Gastrocnemius medialis (tissue), 4 donors: ENCODE data around the gene DMGDH. TPM values are rescaled to one million over a fixed set of nuclear protein-coding genes. Genes with fewer than 3 reads are reported as not detected.

Source experiments
- ATAC-seq, 2 donors: fragments of 150-250 bp; one replicate each; pipeline ENCODE4 v1.9.1; 2016
- DNase-seq, 2 donors: peaks; one replicate each; pipeline ENCODE4 v3.0.0-alpha.2; 2019
- H3K27ac ChIP-seq, 4 donors: fragments of 200-600 bp; sonication (generic); 1 replicate in 1 of 4; 2 replicates in 3 of 4; pipeline ENCODE4 v1.5.1; 2016 to 2018; ENCODE audit warnings: mild to moderate bottlenecking in 2 of 4, moderate library complexity in 1 of 4
- H3K27me3 ChIP-seq, 3 donors: fragments of 200-600 bp; sonication (generic) in 2 of 3; 1 replicate in 1 of 3; 2 replicates in 2 of 3; pipeline versions ENCODE4 v1.5.1 to v1.6.0; 2016 to 2019; ENCODE audit warnings: mild to moderate bottlenecking in 1 of 3, moderate library complexity in 1 of 3
- H3K36me3 ChIP-seq, 2 donors: fragments of 200-600 bp; sonication (generic) in 1 of 2; one replicate each; pipeline ENCODE4 v1.5.1; 2017 to 2018
- H3K4me1 ChIP-seq, 2 donors: fragments of 200-600 bp; sonication (generic) in 1 of 2; one replicate each; pipeline ENCODE4 v1.5.1; 2016 to 2017; ENCODE audit warnings: mild to moderate bottlenecking in 2 of 2
- H3K4me3 ChIP-seq, 4 donors: fragments of 200-600 bp; sonication (generic) in 3 of 4; 1 replicate in 1 of 4; 2 replicates in 3 of 4; pipeline ENCODE4 v1.5.1; 2016 to 2019; ENCODE audit warnings: mild to moderate bottlenecking in 2 of 4
- H3K9me3 ChIP-seq, 3 donors: fragments of 200-600 bp; sonication (generic) in 2 of 3; 1 replicate in 1 of 3; 2 replicates in 2 of 3; pipeline ENCODE4 v1.5.1; 2016 to 2019
- CTCF ChIP-seq, 5 experiments: fragments of 450-650 bp in 3 of 5; fragments of 200-600 bp in 2 of 5; sonication (generic) in 2 of 5; IDR thresholded peaks in 4 of 5; conservative IDR thresholded peaks in 1 of 5; 1 replicate in 4 of 5; 2 replicates in 1 of 5; pipeline ENCODE4 v1.5.1; 2016 to 2019; ENCODE audit warnings: antibody characterized with exemption in 5 of 5, mild to moderate bottlenecking in 3 of 5, moderate library complexity in 3 of 5
- POLR2A ChIP-seq, 2 donors: fragments of 450-650 bp; IDR thresholded peaks; one replicate each; pipeline ENCODE4 v1.6.1; 2017; ENCODE audit warnings: antibody characterized with exemption in 2 of 2, mild to moderate bottlenecking in 2 of 2, moderate library complexity in 2 of 2
- in situ Hi-C, 4 donors: fragments of 200-750 bp; cut with MboI; loops; one replicate each; pipeline versions ENCODE4 v1.15.0 to v1.8.0; 2017; ENCODE audit warnings: low sequenced_read_pairs in 4 of 4
- intact Hi-C: fragments of 100-400 bp; cut with DNase I; formaldehyde crosslinking; loops from one replicate; pipeline ENCODE4 v1.15.1; 2023; ENCODE audit warnings: low total_unique reads
- total RNA-seq, 4 donors: library from RNA; depleted of rRNA; stranded (reverse); fragments of >200 nt; gene quantifications; one replicate each; pipeline versions ENCODE4 v1.1.0 to v1.2.3, GENCODE V29; 2016

DMGDH gene
- total RNA-seq, 4 donors from 2014 or later: 0.15 to 1.8 (median 0.65) TPM

- no peak for DNase-seq
- Histone ChIP-seq H3K4me3 (no peak overlapping the region), H3K36me3 (no peaks in the 10 kb centered on the region), H3K4me1 (no peaks in the 10 kb centered on the region), H3K27me3 (no peaks in the 10 kb centered on the region), H3K27ac (no peak overlapping the region), H3K9me3 (no peaks in the 10 kb centered on the region)
- no peak for ATAC-seq
- intact Hi-C loops: no loop called here
- TF ChIP-seq POLR2A (IDR thresholded peaks at IDR 0.05): no peak
- TF ChIP-seq CTCF (IDR thresholded peaks at IDR 0.05 in 4 of 5, conservative IDR thresholded peaks at IDR 0.05 in 1 of 5): no peak
- in situ Hi-C loops: loop anchor here (25.0 kb wide), 1 partner anchor 457 kb away; no protein-coding TSS in a partner anchor
Observed at GRCh38 chr5:79005151-79005550, 64.3 kb downstream of the DMGDH start.

GRCh38 chr5:79002374-79002773, 67.1 kb downstream of the DMGDH start:
- intact Hi-C loops: no loop called here

GRCh38 chr5:79001471-79001870, 68.0 kb downstream of the DMGDH start:
- H3K36me3 ChIP-seq: no peaks in the 10 kb centered on the region
- no peaks in the 10 kb centered on the region for H3K9me3 ChIP-seq
- ATAC-seq: no peak
- H3K27ac ChIP-seq: no peak overlapping the region
- in situ Hi-C loops: loop anchor here (25.0 kb wide), 1 partner anchor 461 kb away; no protein-coding TSS in a partner anchor
- no peaks in the 10 kb centered on the region for H3K27me3 ChIP-seq
- no peaks in the 10 kb centered on the region for H3K4me1 ChIP-seq
- DNase-seq: no peak
- intact Hi-C loops: no loop called here
- H3K4me3 ChIP-seq: no peak overlapping the region
- TF ChIP-seq POLR2A (IDR thresholded peaks at IDR 0.05): no peak
- TF ChIP-seq CTCF (IDR thresholded peaks at IDR 0.05 in 4 of 5, conservative IDR thresholded peaks at IDR 0.05 in 1 of 5): no peak

More at GRCh38 chr5:79002374-79002773, 67.1 kb downstream of the DMGDH start:
- Histone ChIP-seq H3K9me3 (no peaks in the 10 kb centered on the region), H3K4me1 (no peaks in the 10 kb centered on the region), H3K36me3 (no peaks in the 10 kb centered on the region), H3K4me3 (no peak overlapping the region), H3K27ac (no peak overlapping the region), H3K27me3 (no peaks in the 10 kb centered on the region)
- TF ChIP-seq POLR2A (IDR thresholded peaks at IDR 0.05): no peak
- DNase-seq (no peak), ATAC-seq (no peak)
- in situ Hi-C loops: loop anchor here (25.0 kb wide), 1 partner anchor 460 kb away; no protein-coding TSS in a partner anchor

GRCh38 chr5:78997090-78997489, 72.4 kb downstream of the DMGDH start:
- in situ Hi-C loops (no loop called here), intact Hi-C loops (no loop called here)
- DNase-seq (no peak), ATAC-seq (no peak)
- H3K27ac ChIP-seq: no peak overlapping the region
- no peak for TF ChIP-seq CTCF (IDR thresholded peaks at IDR 0.05 in 4 of 5, conservative IDR thresholded peaks at IDR 0.05 in 1 of 5)
- TF ChIP-seq POLR2A (IDR thresholded peaks at IDR 0.05): no peak
- no peaks in the 10 kb centered on the region for H3K9me3 ChIP-seq
- no peaks in the 10 kb centered on the region for H3K27me3 ChIP-seq
- H3K4me3 ChIP-seq: no peak overlapping the region
- H3K36me3 ChIP-seq: no peaks in the 10 kb centered on the region
- no peaks in the 10 kb centered on the region for H3K4me1 ChIP-seq

GRCh38 chr5:78995521-78996007, 73.9 kb downstream of the DMGDH start:
- intact Hi-C loops: no loop called here
- no peak overlapping the region for H3K27ac ChIP-seq
- H3K27me3 ChIP-seq: no peaks in the 10 kb centered on the region
- H3K9me3 ChIP-seq: no peaks in the 10 kb centered on the region
- H3K36me3 ChIP-seq: no peaks in the 10 kb centered on the region
- H3K4me3 ChIP-seq: no peak overlapping the region
- TF ChIP-seq POLR2A (IDR thresholded peaks at IDR 0.05) (no peak), CTCF (IDR thresholded peaks at IDR 0.05 in 4 of 5, conservative IDR thresholded peaks at IDR 0.05 in 1 of 5) (no peak)
- H3K4me1 ChIP-seq: no peaks in the 10 kb centered on the region
- ATAC-seq (no peak), DNase-seq (no peak)
- in situ Hi-C loops: no loop called here
